K562 (cell line): ENCODE results near the gene UTRN. TPM values are rescaled to one million over a fixed set of nuclear protein-coding genes. Genes with fewer than 3 reads are reported as not detected.

Experiments used
- ATAC-seq: fragments of 200-7000 bp; cut with Tn5 transposase; 3 replicates; pipeline ENCODE4 v1.9.1; 2020; ENCODE audit warnings: moderate library complexity
- BruUV-seq: library from RNA; stranded (reverse); fragments of 400-500 nt; replicated peaks from 2 replicates; lab custom pipeline; 2021; lab: Mats Ljungman, UMichigan
- CTCF ChIA-PET: fragments of 300-600 bp; formaldehyde crosslinking; extraction: SDS; loops from one replicate; lab custom pipeline; 2021; ENCODE audit warnings: low intra/inter-chr PET ratio; lab: Yijun Ruan, JAX
- POLR2A ChIA-PET: fragments of 300-600, 350-650 bp; sonication (Branson Sonifier 250); formaldehyde crosslinking; extraction: SDS; loops from one replicate; lab custom pipeline; 2021; ENCODE audit warnings: antibody characterized with exemption, inconsistent platforms; lab: Yijun Ruan, JAX
- DNase-seq, 4 experiments: peaks; one replicate each; pipeline versions ENCODE4 v3.0.0 to v3.0.0-alpha.2; 2011 to 2018; ENCODE audit warnings: low spot score in 3 of 4, mixed read lengths in 3 of 4; ENCODE audit errors: extremely low read depth in 1 of 4
- FAIRE-seq: peaks from 2 replicates; lab custom pipeline; 2011; peaks lifted over from hg19 to GRCh38; lab: Jason Lieb, UNC
- H2AFZ ChIP-seq: 2 replicates; pipeline ENCODE4 v1.6.0; 2011; ENCODE audit warnings: low read depth, low read length, control low read depth, inconsistent platforms
- H3K27ac ChIP-seq: fragments of 200-600 bp; 3 replicates; pipeline ENCODE4 v1.8.0; 2011; ENCODE audit warnings: low read depth, mild to moderate bottlenecking, control low read depth, inconsistent platforms, low read length, moderate library complexity, mixed read lengths; ENCODE audit errors: extremely low read depth
- H3K27me3 ChIP-seq, 2 experiments: fragments of 300-600 bp in 1 of 2; 2 replicates in 1 of 2; 3 replicates in 1 of 2; pipeline versions ENCODE4 v1.6.0 to v1.8.0; 2011; ENCODE audit warnings: inconsistent platforms in 2 of 2, low read length in 2 of 2, mild to moderate bottlenecking in 1 of 2, mixed read lengths in 1 of 2, moderate library complexity in 1 of 2; ENCODE audit not compliant: control insufficient read depth in 2 of 2, insufficient read depth in 2 of 2
- H3K36me3 ChIP-seq: fragments of 300-600 bp; 3 replicates; pipeline ENCODE4 v1.8.0; 2011; ENCODE audit warnings: mild to moderate bottlenecking, low read length, inconsistent platforms; ENCODE audit not compliant: control insufficient read depth, insufficient read depth
- H3K4me1 ChIP-seq, 2 experiments: fragments of 200-600 bp in 1 of 2; replicated peaks in 1 of 2; 2 replicates in 1 of 2; 3 replicates in 1 of 2; pipeline versions ENCODE4 v1.5.1 to v1.8.0; 2011; ENCODE audit warnings: inconsistent platforms in 2 of 2, low read length in 2 of 2, mild to moderate bottlenecking in 1 of 2, mixed read lengths in 1 of 2, moderate library complexity in 1 of 2; ENCODE audit not compliant: control insufficient read depth in 2 of 2, insufficient read depth in 2 of 2
- H3K4me2 ChIP-seq: 2 replicates; pipeline ENCODE4 v1.6.1; 2011; ENCODE audit warnings: low read length, control low read depth, inconsistent platforms, mixed read lengths; ENCODE audit not compliant: insufficient read depth
- H3K4me3 ChIP-seq: fragments of 200-600 bp; sonication (generic), shearing (Covaris generic); 2 replicates; pipeline ENCODE4 v1.5.1; 2016; ENCODE audit warnings: control low read depth, inconsistent platforms
- H3K79me2 ChIP-seq: fragments of 200-600 bp; 3 replicates; pipeline ENCODE4 v1.8.0; 2011; ENCODE audit warnings: low read length, inconsistent platforms; ENCODE audit not compliant: control insufficient read depth, insufficient read depth
- H3K9ac ChIP-seq, 2 experiments: 2 replicates each; pipeline versions ENCODE4 v1.6.0 to v1.6.1; 2011; ENCODE audit warnings: low read depth in 2 of 2, low read length in 2 of 2, control low read depth in 1 of 2, inconsistent platforms in 1 of 2, mild to moderate bottlenecking in 1 of 2, mixed read lengths in 1 of 2; ENCODE audit not compliant: insufficient read depth in 1 of 2
- H3K9me1 ChIP-seq: one replicate; pipeline ENCODE4 v1.6.0; 2011; ENCODE audit warnings: inconsistent platforms, mild to moderate bottlenecking, low read length, moderate library complexity; ENCODE audit not compliant: control insufficient read depth, insufficient read depth
- H3K9me3 ChIP-seq: replicated peaks from 2 replicates; pipeline ENCODE4 v1.5.1; 2011; ENCODE audit warnings: low read depth, low read length, inconsistent platforms; ENCODE audit not compliant: control insufficient read depth, insufficient read depth
- H4K20me1 ChIP-seq: replicated peaks from 2 replicates; pipeline ENCODE4 v1.6.1; 2011; ENCODE audit warnings: low read length, inconsistent platforms, mixed read lengths; ENCODE audit not compliant: control insufficient read depth, insufficient read depth
- CBFB ChIP-seq: sonication (generic); formaldehyde crosslinking; IDR thresholded peaks from 2 replicates; pipeline ENCODE4 v1.4.0; 2020; ENCODE audit warnings: mild to moderate bottlenecking, missing genetic modification reagents
- ETS2 ChIP-seq: IDR thresholded peaks from 2 replicates; pipeline ENCODE4 v1.6.1; 2016; ENCODE audit warnings: borderline replicate concordance, missing genetic modification characterization, mild to moderate bottlenecking, moderate library complexity, missing compliant biosample characterization; ENCODE audit not compliant: poor library complexity, severe bottlenecking
- GATAD2B ChIP-seq: fragments of 450-650 bp; IDR thresholded peaks from 2 replicates; pipeline ENCODE4 v1.6.1; 2017; ENCODE audit warnings: mild to moderate bottlenecking, borderline replicate concordance
- HEY1 ChIP-seq: fragments of 250-450 bp; sonication (Bioruptor Pico); IDR thresholded peaks from 2 replicates; pipeline ENCODE4 v1.5.0; 2020; ENCODE audit warnings: mild to moderate bottlenecking, moderate library complexity, borderline replicate concordance
- MAFK ChIP-seq: IDR thresholded peaks from 2 replicates; pipeline ENCODE4 v1.6.1; 2011; ENCODE audit warnings: low read length, improper control_type of control experiment
- POLR2G ChIP-seq: fragments of 200-400 bp; formaldehyde crosslinking; IDR thresholded peaks from 2 replicates; pipeline ENCODE4 v1.6.1; 2017; ENCODE audit warnings: low read depth, mild to moderate bottlenecking, antibody characterized with exemption, low read length, moderate library complexity
- PTRF ChIP-seq: fragments of 450-650 bp; IDR thresholded peaks from 2 replicates; pipeline ENCODE4 v1.6.1; 2016; ENCODE audit warnings: mild to moderate bottlenecking, missing genetic modification characterization, missing compliant biosample characterization
- RCOR1 ChIP-seq, 2 experiments: IDR thresholded peaks; 2 replicates each; pipeline ENCODE4 v1.6.1; 2012; ENCODE audit warnings: low read depth in 2 of 2, low read length in 2 of 2, borderline replicate concordance in 1 of 2, improper control_type of control experiment in 1 of 2
- SMARCC2 ChIP-seq: fragments of 450-650 bp; IDR thresholded peaks from 2 replicates; pipeline ENCODE4 v1.6.1; 2017; ENCODE audit warnings: antibody characterized with exemption, moderate library complexity, mild to moderate bottlenecking, low read depth
- SOX6 ChIP-seq: fragments of 450-650 bp; IDR thresholded peaks from 2 replicates; pipeline ENCODE4 v1.6.1; 2014; ENCODE audit warnings: mild to moderate bottlenecking
- ZBTB26 ChIP-seq: fragments of 450-650 bp; formaldehyde crosslinking; IDR thresholded peaks from 2 replicates; pipeline ENCODE4 v1.4.0; 2022; ENCODE audit warnings: missing genetic modification characterization
- ZEB2 ChIP-seq: fragments of 450-650 bp; IDR thresholded peaks from 2 replicates; pipeline ENCODE4 v1.6.1; 2016
- ZNF436 ChIP-seq: fragments of 250-450, 450-650 bp; sonication (Bioruptor Pico); formaldehyde crosslinking; IDR thresholded peaks from 2 replicates; pipeline ENCODE4 v1.7.0; 2020; ENCODE audit warnings: mild to moderate bottlenecking
- WGBS: fragments of 100-300 bp; shearing (Covaris generic); methylation state at CpG from one replicate; pipeline ENCODE4 v1.1.6; 2016; ENCODE audit warnings: low coverage, mixed read lengths; ENCODE audit not compliant: insufficient coverage; ENCODE audit errors: missing lambda C conversion rate; 5-methylcytosine and 5-hydroxymethylcytosine counted together
- in situ Hi-C: fragments of 300-500 bp; cut with MboI; formaldehyde crosslinking; loops from 4 replicates; pipeline ENCODE4 v1.15.0; 2018; ENCODE audit warnings: inconsistent platforms, mixed read lengths
- intact Hi-C: fragments of 100-400 bp; cut with micrococcal nuclease; formaldehyde crosslinking; loops from 2 replicates; pipeline ENCODE4 v1.14.2; 2022
- polyA plus RNA-seq, 8 experiments: library from polyadenylated mRNA; depleted of rRNA in 4 of 8; stranded (reverse) in 5 of 8; unstranded in 3 of 8; fragments of >200 nt; fragmentation: Nextera tagmentation in 2 of 8; fragmentation: Illumina TruSeq in 1 of 8; extraction: Ambion mirVana in 2 of 8; extraction: Trizol in 1 of 8; gene quantifications; 2 replicates each; pipeline versions ENCODE4 v1.2.1 to v1.2.3, GENCODE V29; 2011 to 2014; ENCODE audit warnings: inconsistent platforms in 1 of 8, missing spikeins in 1 of 8
- total RNA-seq, 7 experiments: library from RNA; depleted of rRNA in 6 of 7; stranded (reverse); fragments of >200 nt in 6 of 7; fragmentation: Illumina TruSeq in 2 of 7; extraction: Trizol in 2 of 7; gene quantifications; 2 replicates each; pipeline versions ENCODE4 v1.2.1 to v1.2.3, GENCODE V29; 2011 to 2021; ENCODE audit warnings: low replicate concordance in 1 of 7
- TF ChIP-seq, protein P1 (sequence below): fragments of 250-450 bp; sonication (Bioruptor Pico); IDR thresholded peaks from 2 replicates; pipeline ENCODE4 v1.8.0; 2021; ENCODE audit warnings: mild to moderate bottlenecking, moderate library complexity
- TF ChIP-seq, protein P2 (sequence below): fragments of 200-800 bp; sonication (Bioruptor generic); IDR thresholded peaks from 2 replicates; pipeline ENCODE4 v1.6.1; 2017; ENCODE audit warnings: missing genetic modification characterization, missing compliant biosample characterization

Gene UTRN
- total and polyA plus RNA-seq, 9 of the 15 experiments (the other 6 are each of a cell fraction or from before 2014, with no cell fraction given) = 0.94 to 22.4 (median 10.0) TPM

DNA sequence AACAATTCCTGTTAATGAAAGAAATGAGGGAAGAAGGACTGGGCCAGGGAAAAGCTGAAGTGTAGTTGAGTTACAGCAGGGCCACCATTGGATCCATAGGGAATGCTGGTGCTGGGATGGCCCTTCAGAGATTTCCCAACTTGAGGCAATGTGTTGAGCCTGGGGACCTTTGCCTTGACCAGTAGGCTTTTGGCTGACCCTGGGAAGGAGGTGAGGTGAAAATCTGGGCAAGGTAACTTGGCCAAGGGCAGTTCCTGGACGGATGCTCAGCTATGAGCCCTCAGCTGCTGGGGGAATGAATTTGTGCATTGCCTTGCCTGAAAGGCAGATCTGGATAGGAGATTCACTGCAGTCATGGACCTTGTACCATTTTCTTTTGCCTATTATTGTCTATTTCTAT is 20.4 kb downstream of the UTRN start:
- no peaks in the 10 kb centered on the region for H3K9me3 ChIP-seq
- H3K4me3 ChIP-seq = no peak overlapping the region
- H3K9ac ChIP-seq = no peak overlapping the region
- H2AFZ ChIP-seq = no peak overlapping the region
- no peaks in the 10 kb centered on the region for H3K36me3 ChIP-seq
- FAIRE-seq (no peak), ATAC-seq (no peak), DNase-seq (no peak)
- no peak for TF ChIP-seq GATAD2B
- TF ChIP-seq ETS2 (tag) = no peak
- TF ChIP-seq ZEB2 = no peak
- no peak for TF ChIP-seq SMARCC2
- TF ChIP-seq, protein P1, sequence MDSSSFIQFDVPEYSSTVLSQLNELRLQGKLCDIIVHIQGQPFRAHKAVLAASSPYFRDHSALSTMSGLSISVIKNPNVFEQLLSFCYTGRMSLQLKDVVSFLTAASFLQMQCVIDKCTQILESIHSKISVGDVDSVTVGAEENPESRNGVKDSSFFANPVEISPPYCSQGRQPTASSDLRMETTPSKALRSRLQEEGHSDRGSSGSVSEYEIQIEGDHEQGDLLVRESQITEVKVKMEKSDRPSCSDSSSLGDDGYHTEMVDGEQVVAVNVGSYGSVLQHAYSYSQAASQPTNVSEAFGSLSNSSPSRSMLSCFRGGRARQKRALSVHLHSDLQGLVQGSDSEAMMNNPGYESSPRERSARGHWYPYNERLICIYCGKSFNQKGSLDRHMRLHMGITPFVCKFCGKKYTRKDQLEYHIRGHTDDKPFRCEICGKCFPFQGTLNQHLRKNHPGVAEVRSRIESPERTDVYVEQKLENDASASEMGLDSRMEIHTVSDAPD (CRISPR knock-in tag) = no peak
- no peak for TF ChIP-seq RCOR1 (IDR thresholded peaks at IDR 0.05; ENCODE audit: borderline replicate concordance in 1 of 2, low read depth in 2 of 2, low read length in 2 of 2)
- no peak for TF ChIP-seq ZBTB26 (CRISPR knock-in tag)
- TF ChIP-seq MAFK = no peak
- TF ChIP-seq CBFB (CRISPR knock-in tag) = no peak
- TF ChIP-seq PTRF (tag) = no peak
- no peak for TF ChIP-seq HEY1
- TF ChIP-seq POLR2G = no peak
- TF ChIP-seq ZNF436 (CRISPR knock-in tag) = no peak
- no peak for TF ChIP-seq SOX6
- TF ChIP-seq, protein P2, sequence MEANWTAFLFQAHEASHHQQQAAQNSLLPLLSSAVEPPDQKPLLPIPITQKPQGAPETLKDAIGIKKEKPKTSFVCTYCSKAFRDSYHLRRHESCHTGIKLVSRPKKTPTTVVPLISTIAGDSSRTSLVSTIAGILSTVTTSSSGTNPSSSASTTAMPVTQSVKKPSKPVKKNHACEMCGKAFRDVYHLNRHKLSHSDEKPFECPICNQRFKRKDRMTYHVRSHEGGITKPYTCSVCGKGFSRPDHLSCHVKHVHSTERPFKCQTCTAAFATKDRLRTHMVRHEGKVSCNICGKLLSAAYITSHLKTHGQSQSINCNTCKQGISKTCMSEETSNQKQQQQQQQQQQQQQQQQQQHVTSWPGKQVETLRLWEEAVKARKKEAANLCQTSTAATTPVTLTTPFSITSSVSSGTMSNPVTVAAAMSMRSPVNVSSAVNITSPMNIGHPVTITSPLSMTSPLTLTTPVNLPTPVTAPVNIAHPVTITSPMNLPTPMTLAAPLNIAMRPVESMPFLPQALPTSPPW (CRISPR knock-in tag) = no peak
- H3K4me1 ChIP-seq = no peaks in the 10 kb centered on the region
- WGBS = 0% methylated on average over 1 of the region's 1 CpG
- no peaks in the 10 kb centered on the region for H3K9me1 ChIP-seq
- BruUV-seq = no TSS peak
- H3K27me3 ChIP-seq = peaks cover 8 to 16% of the 10 kb centered on the region in 2 experiments; a peak in 2 of 5 replicates
- intact Hi-C loops = no loop called here
- no peaks in the 10 kb centered on the region for H3K79me2 ChIP-seq
- no peaks in the 10 kb centered on the region for H4K20me1 ChIP-seq
- H3K27ac ChIP-seq = no peak overlapping the region
- ChIA-PET CTCF (no interaction called here), POLR2A (interaction anchor here (1.1 kb wide), 1 partner anchor 14 kb away, joined by 4 read pairs; no protein-coding TSS in a partner anchor)
- in situ Hi-C loops = no loop called here
- H3K4me2 ChIP-seq = no peak overlapping the region
